WTC11 (cell line): ENCODE measurements around the gene STK10. TPM values are rescaled to one million over a fixed set of nuclear protein-coding genes. Genes with fewer than 3 reads are reported as not detected.

Experiments
- ATAC-seq: fragments of 200-7000 bp; cut with Tn5 transposase; 2 replicates; pipeline ENCODE4 v1.10.0; 2021; ENCODE audit warnings: mild to moderate bottlenecking, moderate library complexity
- CTCF ChIA-PET: fragments of 300-600 bp; sonication (Branson Sonifier 250); formaldehyde crosslinking; loops from one replicate; lab custom pipeline; 2021; ENCODE audit warnings: antibody characterized with exemption; lab: Charles Lee
- POLR2A ChIA-PET: fragments of 350-600 bp; sonication (Branson Sonifier 250); formaldehyde crosslinking; loops from one replicate; lab custom pipeline; 2021; ENCODE audit warnings: antibody characterized with exemption; lab: Charles Lee
- DNase-seq: peaks from one replicate; pipeline ENCODE4 v3.0.0; 2021; ENCODE audit warnings: low spot score
- H3K27ac Mint-ChIP-seq: 2 replicates; pipeline ENCODE4 v1.8.0; 2021; ENCODE audit warnings: mixed read lengths
- H3K27me3 Mint-ChIP-seq: 2 replicates; pipeline ENCODE4 v1.8.0; 2021; ENCODE audit warnings: low read depth, mild to moderate bottlenecking, moderate library complexity, mixed read lengths
- H3K36me3 Mint-ChIP-seq: 2 replicates; pipeline ENCODE4 v1.8.0; 2021; ENCODE audit warnings: mixed read lengths
- H3K4me1 Mint-ChIP-seq: 2 replicates; pipeline ENCODE4 v1.8.0; 2022; ENCODE audit warnings: mixed read lengths
- H3K4me3 Mint-ChIP-seq: 2 replicates; pipeline ENCODE4 v1.8.0; 2021; ENCODE audit warnings: mild to moderate bottlenecking, moderate library complexity, mixed read lengths
- H3K9me3 Mint-ChIP-seq: 2 replicates; pipeline ENCODE4 v1.8.0; 2021; ENCODE audit warnings: mixed read lengths
- ATF1 ChIP-seq: sonication (generic); formaldehyde crosslinking; IDR thresholded peaks from 2 replicates; pipeline ENCODE4 v1.8.1; 2023; ENCODE audit warnings: mild to moderate bottlenecking, moderate library complexity, missing genetic modification reagents
- CBFB ChIP-seq: sonication (generic); formaldehyde crosslinking; IDR thresholded peaks from 2 replicates; pipeline ENCODE4 v1.8.1; 2022; ENCODE audit warnings: mild to moderate bottlenecking, low read depth, missing genetic modification reagents
- EMX1 ChIP-seq: fragments of 250-450 bp; sonication (Bioruptor Pico); IDR thresholded peaks from 2 replicates; pipeline ENCODE4 v1.8.0; 2021; ENCODE audit warnings: mild to moderate bottlenecking
- ESRRA ChIP-seq: sonication (generic); formaldehyde crosslinking; IDR thresholded peaks from 2 replicates; pipeline ENCODE4 v1.8.1; 2022; ENCODE audit warnings: mild to moderate bottlenecking, missing genetic modification reagents, borderline replicate concordance
- FOXJ3 ChIP-seq: sonication (generic); formaldehyde crosslinking; IDR thresholded peaks from 2 replicates; pipeline ENCODE4 v1.9.0; 2021; ENCODE audit warnings: missing genetic modification reagents, mild to moderate bottlenecking, borderline replicate concordance
- FOXP1 ChIP-seq: sonication (generic); formaldehyde crosslinking; IDR thresholded peaks from 2 replicates; pipeline ENCODE4 v1.8.0; 2022; ENCODE audit warnings: missing genetic modification reagents, mild to moderate bottlenecking, moderate library complexity, borderline replicate concordance
- GTF2I ChIP-seq: fragments of 250-450 bp; sonication (Bioruptor Pico); conservative IDR thresholded peaks from 2 replicates; pipeline ENCODE4 v1.4.0; 2021; ENCODE audit warnings: mild to moderate bottlenecking
- HMGA2 ChIP-seq: fragments of 250-450 bp; sonication (Bioruptor Pico); IDR thresholded peaks from 2 replicates; pipeline ENCODE4 v1.4.0; 2021; ENCODE audit warnings: mild to moderate bottlenecking, moderate library complexity
- PRRX2 ChIP-seq: fragments of 250-450 bp; sonication (Bioruptor Pico); IDR thresholded peaks from 2 replicates; pipeline ENCODE4 v1.8.0; 2021; ENCODE audit warnings: mild to moderate bottlenecking
- RORB ChIP-seq: fragments of 250-450 bp; sonication (Bioruptor Pico); IDR thresholded peaks from 2 replicates; pipeline ENCODE4 v1.9.0; 2021; ENCODE audit warnings: mild to moderate bottlenecking
- SMAD3 ChIP-seq: sonication (generic); formaldehyde crosslinking; IDR thresholded peaks from 2 replicates; pipeline ENCODE4 v1.8.0; 2022; ENCODE audit warnings: missing genetic modification reagents, mild to moderate bottlenecking, borderline replicate concordance
- SOX15 ChIP-seq: fragments of 250-450 bp; sonication (Bioruptor Pico); IDR thresholded peaks from 2 replicates; pipeline ENCODE4 v1.9.0; 2021; ENCODE audit warnings: mild to moderate bottlenecking
- SP1 ChIP-seq: sonication (generic); formaldehyde crosslinking; conservative IDR thresholded peaks from 2 replicates; pipeline ENCODE4 v1.8.1; 2022; ENCODE audit warnings: missing genetic modification reagents
- TEAD1 ChIP-seq: sonication (generic); formaldehyde crosslinking; IDR thresholded peaks from 2 replicates; pipeline ENCODE4 v1.8.0; 2022; ENCODE audit warnings: mild to moderate bottlenecking, missing genetic modification reagents
- ZBTB21 ChIP-seq: sonication (generic); formaldehyde crosslinking; IDR thresholded peaks from 2 replicates; pipeline ENCODE4 v1.8.1; 2023; ENCODE audit warnings: mild to moderate bottlenecking, missing genetic modification reagents, borderline replicate concordance
- ZNF219 ChIP-seq: sonication (generic); formaldehyde crosslinking; IDR thresholded peaks from 2 replicates; pipeline ENCODE4 v1.8.0; 2023; ENCODE audit warnings: missing genetic modification reagents, mild to moderate bottlenecking, borderline replicate concordance
- total RNA-seq: library from RNA; stranded (reverse); gene quantifications from 3 replicates; pipeline ENCODE4 v1.2.3, GENCODE V29; 2021
- TF ChIP-seq, protein P1 (sequence below): sonication (generic); formaldehyde crosslinking; IDR thresholded peaks from 2 replicates; pipeline ENCODE4 v1.8.0; 2022; ENCODE audit warnings: mild to moderate bottlenecking, missing genetic modification reagents
- TF ChIP-seq, protein P2 (sequence below): sonication (generic); formaldehyde crosslinking; IDR thresholded peaks from 2 replicates; pipeline ENCODE4 v1.8.1; 2022; ENCODE audit warnings: mild to moderate bottlenecking, moderate library complexity, missing genetic modification reagents
- TF ChIP-seq, protein P3 (sequence below): sonication (generic); formaldehyde crosslinking; IDR thresholded peaks from 2 replicates; pipeline ENCODE4 v1.8.0; 2023; ENCODE audit warnings: missing genetic modification reagents, mild to moderate bottlenecking, borderline replicate concordance
- TF ChIP-seq, protein P4 (sequence below): sonication (generic); formaldehyde crosslinking; IDR thresholded peaks from 2 replicates; pipeline ENCODE4 v1.8.1; 2023; ENCODE audit warnings: mild to moderate bottlenecking, missing genetic modification reagents, moderate library complexity
- TF ChIP-seq, protein P5 (sequence below): sonication (generic); formaldehyde crosslinking; conservative IDR thresholded peaks from 2 replicates; pipeline ENCODE4 v1.8.1; 2022; ENCODE audit warnings: mild to moderate bottlenecking, missing genetic modification reagents
- TF ChIP-seq, protein P6 (sequence below): sonication (generic); formaldehyde crosslinking; IDR thresholded peaks from 2 replicates; pipeline ENCODE4 v1.8.1; 2023; ENCODE audit warnings: mild to moderate bottlenecking, missing genetic modification reagents
- TF ChIP-seq, protein P7 (sequence below): sonication (generic); formaldehyde crosslinking; conservative IDR thresholded peaks from 2 replicates; pipeline ENCODE4 v1.8.1; 2023; ENCODE audit warnings: mild to moderate bottlenecking, low read depth, missing genetic modification reagents, moderate library complexity

Gene STK10
- total RNA-seq, 1 experiment from 2014 or later, result 20.5 TPM

DNA sequence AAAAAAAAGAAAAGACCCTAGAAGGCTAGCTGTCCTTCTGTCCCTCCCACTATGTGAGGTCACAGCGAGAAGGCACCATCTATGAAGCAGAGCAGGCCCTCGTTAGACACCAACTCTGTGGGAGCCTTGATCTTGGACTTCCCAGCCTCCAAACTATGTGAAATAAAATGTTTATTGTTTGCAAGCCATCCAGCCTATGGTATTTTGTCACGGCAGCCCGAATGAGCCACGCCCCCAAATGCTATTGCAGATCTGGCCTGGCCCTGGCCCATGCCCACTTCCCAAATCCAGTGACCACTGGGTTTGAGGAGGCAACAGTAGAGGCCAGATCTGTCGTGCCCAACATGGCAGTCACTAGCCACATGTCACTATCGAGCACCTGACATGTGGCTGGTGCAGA, 10.8 kb downstream of the STK10 start:
- peaks cover 39% of the 10 kb centered on the region for H3K4me1 Mint-ChIP-seq
- no peaks in the 10 kb centered on the region; the same call in 1 of the 2 replicates for H3K27me3 Mint-ChIP-seq
- no peak overlapping the region for H3K27ac Mint-ChIP-seq
- ATAC-seq, result no peak
- H3K36me3 Mint-ChIP-seq, result peaks cover 4% of the 10 kb centered on the region; the same call in 1 of the 2 replicates
- no peak for DNase-seq
- POLR2A ChIA-PET, result no interaction called here
- H3K9me3 Mint-ChIP-seq, result peaks cover 3% of the 10 kb centered on the region; the same call in 1 of the 2 replicates
- CTCF ChIA-PET, result no interaction called here
- no peak overlapping the region for H3K4me3 Mint-ChIP-seq
- TF ChIP-seq, protein P1, sequence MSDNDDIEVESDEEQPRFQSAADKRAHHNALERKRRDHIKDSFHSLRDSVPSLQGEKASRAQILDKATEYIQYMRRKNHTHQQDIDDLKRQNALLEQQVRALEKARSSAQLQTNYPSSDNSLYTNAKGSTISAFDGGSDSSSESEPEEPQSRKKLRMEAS, result no peak
- no peak for TF ChIP-seq FOXP1 (CRISPR knock-in tag)
- TF ChIP-seq SOX15 (CRISPR knock-in tag), result no peak
- TF ChIP-seq, protein P2, sequence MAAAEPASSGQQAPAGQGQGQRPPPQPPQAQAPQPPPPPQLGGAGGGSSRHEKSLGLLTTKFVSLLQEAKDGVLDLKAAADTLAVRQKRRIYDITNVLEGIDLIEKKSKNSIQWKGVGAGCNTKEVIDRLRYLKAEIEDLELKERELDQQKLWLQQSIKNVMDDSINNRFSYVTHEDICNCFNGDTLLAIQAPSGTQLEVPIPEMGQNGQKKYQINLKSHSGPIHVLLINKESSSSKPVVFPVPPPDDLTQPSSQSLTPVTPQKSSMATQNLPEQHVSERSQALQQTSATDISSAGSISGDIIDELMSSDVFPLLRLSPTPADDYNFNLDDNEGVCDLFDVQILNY (CRISPR knock-in tag), result no peak
- no peak for TF ChIP-seq ATF1 (CRISPR knock-in tag)
- TF ChIP-seq ZNF219 (CRISPR knock-in tag), result no peak
- TF ChIP-seq, protein P3, sequence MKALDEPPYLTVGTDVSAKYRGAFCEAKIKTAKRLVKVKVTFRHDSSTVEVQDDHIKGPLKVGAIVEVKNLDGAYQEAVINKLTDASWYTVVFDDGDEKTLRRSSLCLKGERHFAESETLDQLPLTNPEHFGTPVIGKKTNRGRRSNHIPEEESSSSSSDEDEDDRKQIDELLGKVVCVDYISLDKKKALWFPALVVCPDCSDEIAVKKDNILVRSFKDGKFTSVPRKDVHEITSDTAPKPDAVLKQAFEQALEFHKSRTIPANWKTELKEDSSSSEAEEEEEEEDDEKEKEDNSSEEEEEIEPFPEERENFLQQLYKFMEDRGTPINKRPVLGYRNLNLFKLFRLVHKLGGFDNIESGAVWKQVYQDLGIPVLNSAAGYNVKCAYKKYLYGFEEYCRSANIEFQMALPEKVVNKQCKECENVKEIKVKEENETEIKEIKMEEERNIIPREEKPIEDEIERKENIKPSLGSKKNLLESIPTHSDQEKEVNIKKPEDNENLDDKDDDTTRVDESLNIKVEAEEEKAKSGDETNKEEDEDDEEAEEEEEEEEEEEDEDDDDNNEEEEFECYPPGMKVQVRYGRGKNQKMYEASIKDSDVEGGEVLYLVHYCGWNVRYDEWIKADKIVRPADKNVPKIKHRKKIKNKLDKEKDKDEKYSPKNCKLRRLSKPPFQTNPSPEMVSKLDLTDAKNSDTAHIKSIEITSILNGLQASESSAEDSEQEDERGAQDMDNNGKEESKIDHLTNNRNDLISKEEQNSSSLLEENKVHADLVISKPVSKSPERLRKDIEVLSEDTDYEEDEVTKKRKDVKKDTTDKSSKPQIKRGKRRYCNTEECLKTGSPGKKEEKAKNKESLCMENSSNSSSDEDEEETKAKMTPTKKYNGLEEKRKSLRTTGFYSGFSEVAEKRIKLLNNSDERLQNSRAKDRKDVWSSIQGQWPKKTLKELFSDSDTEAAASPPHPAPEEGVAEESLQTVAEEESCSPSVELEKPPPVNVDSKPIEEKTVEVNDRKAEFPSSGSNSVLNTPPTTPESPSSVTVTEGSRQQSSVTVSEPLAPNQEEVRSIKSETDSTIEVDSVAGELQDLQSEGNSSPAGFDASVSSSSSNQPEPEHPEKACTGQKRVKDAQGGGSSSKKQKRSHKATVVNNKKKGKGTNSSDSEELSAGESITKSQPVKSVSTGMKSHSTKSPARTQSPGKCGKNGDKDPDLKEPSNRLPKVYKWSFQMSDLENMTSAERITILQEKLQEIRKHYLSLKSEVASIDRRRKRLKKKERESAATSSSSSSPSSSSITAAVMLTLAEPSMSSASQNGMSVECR (CRISPR knock-in tag), result no peak
- no peak for TF ChIP-seq TEAD1 (CRISPR knock-in tag)
- TF ChIP-seq SP1, result no peak
- TF ChIP-seq, protein P4, sequence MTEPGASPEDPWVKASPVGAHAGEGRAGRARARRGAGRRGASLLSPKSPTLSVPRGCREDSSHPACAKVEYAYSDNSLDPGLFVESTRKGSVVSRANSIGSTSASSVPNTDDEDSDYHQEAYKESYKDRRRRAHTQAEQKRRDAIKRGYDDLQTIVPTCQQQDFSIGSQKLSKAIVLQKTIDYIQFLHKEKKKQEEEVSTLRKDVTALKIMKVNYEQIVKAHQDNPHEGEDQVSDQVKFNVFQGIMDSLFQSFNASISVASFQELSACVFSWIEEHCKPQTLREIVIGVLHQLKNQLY (CRISPR knock-in tag), result no peak
- TF ChIP-seq, protein P5, sequence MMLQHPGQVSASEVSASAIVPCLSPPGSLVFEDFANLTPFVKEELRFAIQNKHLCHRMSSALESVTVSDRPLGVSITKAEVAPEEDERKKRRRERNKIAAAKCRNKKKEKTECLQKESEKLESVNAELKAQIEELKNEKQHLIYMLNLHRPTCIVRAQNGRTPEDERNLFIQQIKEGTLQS (CRISPR knock-in tag), result no peak
- TF ChIP-seq ZBTB21 (CRISPR knock-in tag), result no peak
- no peak for TF ChIP-seq FOXJ3
- TF ChIP-seq RORB (CRISPR knock-in tag), result no peak
- no peak for TF ChIP-seq SMAD3 (CRISPR knock-in tag)
- TF ChIP-seq CBFB, result no peak

DNA sequence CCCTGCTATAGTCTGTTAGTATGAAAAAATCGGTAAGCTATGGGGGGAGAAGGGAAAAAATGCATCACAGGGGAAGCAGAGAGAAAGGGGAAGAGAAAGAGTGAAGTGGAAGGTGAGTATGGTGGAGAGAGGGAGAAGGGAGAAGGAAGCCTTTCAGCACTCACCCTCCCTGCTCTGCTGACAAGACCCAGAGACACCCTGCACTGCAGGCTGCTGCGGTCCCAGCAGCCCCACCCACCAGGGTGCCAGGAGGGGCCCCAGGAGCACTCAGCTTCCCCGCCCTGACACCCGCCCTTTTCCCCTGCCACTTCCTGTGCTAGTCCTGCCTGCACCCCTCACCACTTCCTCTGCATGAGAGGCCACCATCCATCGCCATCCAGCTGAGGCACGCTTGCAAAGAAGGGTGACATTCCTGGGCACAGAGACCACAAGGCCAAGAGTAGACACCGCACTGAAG, 12.7 kb downstream of the STK10 start:
- DNase-seq, result no peak
- H3K36me3 Mint-ChIP-seq, result no peaks in the 10 kb centered on the region
- H3K4me1 Mint-ChIP-seq, result peaks cover 39% of the 10 kb centered on the region
- H3K9me3 Mint-ChIP-seq, result no peaks in the 10 kb centered on the region
- CTCF ChIA-PET, result interaction anchor here (0.8 to 2.6 kb wide), 7 partner anchors 12 to 276 kb away, joined by 3 to 37 read pairs (median 4); partner anchors contain the start of genes STK10 and UBTD2
- POLR2A ChIA-PET, result interaction anchor here (0.7 to 2.2 kb wide), 2 partner anchors 13 to 107 kb away, joined by 4 to 12 read pairs; partner anchors contain the start of gene STK10
- no peak overlapping the region for H3K4me3 Mint-ChIP-seq
- ATAC-seq, result no peak
- no peaks in the 10 kb centered on the region for H3K27me3 Mint-ChIP-seq
- H3K27ac Mint-ChIP-seq, result no peak overlapping the region; the same call in 1 of the 2 replicates
- TF ChIP-seq, protein P5 (CRISPR knock-in tag), result no peak
- TF ChIP-seq EMX1 (CRISPR knock-in tag), result no peak
- TF ChIP-seq, protein P6, sequence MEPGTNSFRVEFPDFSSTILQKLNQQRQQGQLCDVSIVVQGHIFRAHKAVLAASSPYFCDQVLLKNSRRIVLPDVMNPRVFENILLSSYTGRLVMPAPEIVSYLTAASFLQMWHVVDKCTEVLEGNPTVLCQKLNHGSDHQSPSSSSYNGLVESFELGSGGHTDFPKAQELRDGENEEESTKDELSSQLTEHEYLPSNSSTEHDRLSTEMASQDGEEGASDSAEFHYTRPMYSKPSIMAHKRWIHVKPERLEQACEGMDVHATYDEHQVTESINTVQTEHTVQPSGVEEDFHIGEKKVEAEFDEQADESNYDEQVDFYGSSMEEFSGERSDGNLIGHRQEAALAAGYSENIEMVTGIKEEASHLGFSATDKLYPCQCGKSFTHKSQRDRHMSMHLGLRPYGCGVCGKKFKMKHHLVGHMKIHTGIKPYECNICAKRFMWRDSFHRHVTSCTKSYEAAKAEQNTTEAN (CRISPR knock-in tag), result no peak
- TF ChIP-seq GTF2I, result no peak
- TF ChIP-seq, protein P7, sequence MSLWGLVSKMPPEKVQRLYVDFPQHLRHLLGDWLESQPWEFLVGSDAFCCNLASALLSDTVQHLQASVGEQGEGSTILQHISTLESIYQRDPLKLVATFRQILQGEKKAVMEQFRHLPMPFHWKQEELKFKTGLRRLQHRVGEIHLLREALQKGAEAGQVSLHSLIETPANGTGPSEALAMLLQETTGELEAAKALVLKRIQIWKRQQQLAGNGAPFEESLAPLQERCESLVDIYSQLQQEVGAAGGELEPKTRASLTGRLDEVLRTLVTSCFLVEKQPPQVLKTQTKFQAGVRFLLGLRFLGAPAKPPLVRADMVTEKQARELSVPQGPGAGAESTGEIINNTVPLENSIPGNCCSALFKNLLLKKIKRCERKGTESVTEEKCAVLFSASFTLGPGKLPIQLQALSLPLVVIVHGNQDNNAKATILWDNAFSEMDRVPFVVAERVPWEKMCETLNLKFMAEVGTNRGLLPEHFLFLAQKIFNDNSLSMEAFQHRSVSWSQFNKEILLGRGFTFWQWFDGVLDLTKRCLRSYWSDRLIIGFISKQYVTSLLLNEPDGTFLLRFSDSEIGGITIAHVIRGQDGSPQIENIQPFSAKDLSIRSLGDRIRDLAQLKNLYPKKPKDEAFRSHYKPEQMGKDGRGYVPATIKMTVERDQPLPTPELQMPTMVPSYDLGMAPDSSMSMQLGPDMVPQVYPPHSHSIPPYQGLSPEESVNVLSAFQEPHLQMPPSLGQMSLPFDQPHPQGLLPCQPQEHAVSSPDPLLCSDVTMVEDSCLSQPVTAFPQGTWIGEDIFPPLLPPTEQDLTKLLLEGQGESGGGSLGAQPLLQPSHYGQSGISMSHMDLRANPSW (CRISPR knock-in tag), result no peak
- no peak for TF ChIP-seq HMGA2 (CRISPR knock-in tag)
- no peak for TF ChIP-seq PRRX2 (CRISPR knock-in tag)
- no peak for TF ChIP-seq ZNF219 (CRISPR knock-in tag)
- no peak for TF ChIP-seq ESRRA (CRISPR knock-in tag)
